Endothelial cell of umbilical vein (primary cell): Measurements from ENCODE around the gene DOK1.

Source experiments
- CTCF ChIP-seq, 2 donors: IDR thresholded peaks; 1 replicate in 1 of 2; 2 replicates in 1 of 2; pipeline ENCODE4 v1.5.1; 2011; ENCODE audit warnings: low read length in 2 of 2, mild to moderate bottlenecking in 2 of 2, moderate library complexity in 2 of 2, control low read depth in 1 of 2, inconsistent platforms in 1 of 2, low read depth in 1 of 2; ENCODE audit not compliant: insufficient read depth in 1 of 2; ENCODE audit errors: extremely low read depth in 1 of 2
- EZH2 ChIP-seq: IDR thresholded peaks from 2 replicates; pipeline ENCODE4 v1.6.1; 2012; ENCODE audit warnings: borderline replicate concordance, low read depth, mild to moderate bottlenecking, moderate library complexity, low read length, inconsistent platforms; ENCODE audit not compliant: severe bottlenecking
- GATA2 ChIP-seq: IDR thresholded peaks from 2 replicates; pipeline ENCODE4 v1.7.0; 2011; ENCODE audit warnings: low read depth, mild to moderate bottlenecking, moderate library complexity, mixed read lengths, low read length; ENCODE audit not compliant: insufficient read length, insufficient read depth
- POLR2AphosphoS5 ChIP-seq: IDR thresholded peaks from 2 replicates; pipeline ENCODE4 v1.6.1; 2012; ENCODE audit warnings: low read depth, mild to moderate bottlenecking, control low read depth, low read length, moderate library complexity; ENCODE audit not compliant: insufficient read depth

DNA sequence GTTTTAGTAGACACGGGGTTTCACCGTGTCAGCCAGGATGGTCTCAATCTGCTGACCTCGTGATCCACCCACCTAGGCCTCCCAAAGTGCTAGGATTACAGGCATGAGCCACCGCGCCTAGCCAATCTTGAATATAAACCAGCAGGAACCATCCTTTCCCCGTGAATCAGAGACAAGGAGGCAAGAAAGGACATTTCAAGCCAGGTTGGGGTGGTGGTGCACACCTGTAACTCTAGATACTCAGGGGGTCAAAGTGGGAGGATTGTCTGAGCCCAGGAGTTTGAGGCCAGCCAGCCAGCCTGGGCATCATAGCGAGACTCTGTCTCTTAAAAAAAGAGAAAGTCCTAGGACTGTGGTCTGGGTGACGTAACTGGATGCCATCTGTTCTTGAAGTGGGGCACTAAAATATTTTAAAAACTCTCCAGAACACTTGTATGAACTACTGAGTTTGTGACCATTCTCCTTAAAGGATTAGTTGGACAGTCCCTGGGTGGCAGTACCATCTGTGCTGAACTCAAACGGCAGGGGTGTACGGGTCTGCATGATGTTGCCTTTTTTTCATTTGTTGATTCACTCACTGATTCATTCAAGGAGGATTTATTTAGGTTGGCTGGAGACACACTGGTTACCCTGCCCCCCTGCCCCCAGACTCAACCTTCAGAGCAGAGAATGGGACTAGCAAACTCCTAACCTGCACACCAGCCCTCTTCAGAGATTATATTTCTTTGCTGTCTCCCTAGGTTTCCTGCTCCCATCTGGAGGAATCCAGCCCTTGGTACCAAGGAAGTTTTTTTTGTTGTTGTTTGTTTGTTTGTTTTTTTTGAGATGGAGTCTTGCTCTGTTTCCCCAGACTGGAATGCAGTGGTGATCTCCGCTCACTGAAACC is 43.2 kb upstream of the DOK1 start:
- TF ChIP-seq POLR2AphosphoS5 (no peak), EZH2 (peak; percentile 61), CTCF (IDR thresholded peaks at IDR 0.05; ENCODE audit: extremely low read depth in 1 of 2, insufficient read depth in 1 of 2, low read depth in 1 of 2, low read length in 2 of 2) (no peak), GATA2 (no peak)
